ENCODE data around the gene HMCN1. TPM values are rescaled to one million over a fixed set of nuclear protein-coding genes. Genes with fewer than 3 reads are reported as not detected.

Gene HMCN1
- total RNA-seq, 1 experiment from 2014 or later = 0.23 TPM

DNA sequence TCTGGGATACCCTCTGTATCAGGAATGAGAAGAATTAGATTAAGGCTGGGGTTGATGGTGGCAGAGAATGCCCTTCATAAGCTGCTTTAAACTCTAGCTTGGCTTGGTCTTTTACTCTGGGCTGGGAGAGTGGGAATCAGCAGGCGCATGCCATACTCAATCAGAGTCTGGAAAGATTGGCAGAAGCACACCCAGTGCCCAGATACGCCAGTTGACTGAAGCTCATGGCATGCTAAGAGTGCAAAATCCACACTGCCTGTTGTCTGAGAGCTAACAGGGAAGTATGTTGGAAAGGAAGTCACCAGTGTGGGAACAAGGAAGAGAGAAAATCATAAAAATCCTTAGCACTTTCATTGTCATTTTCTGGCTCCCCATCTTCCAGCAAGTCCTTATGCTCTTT is 53.0 kb downstream of the HMCN1 start:
- CTCF ChIA-PET = no interaction called here
- no peaks in the 10 kb centered on the region for H3K36me3 ChIP-seq (ENCODE audit: control insufficient read depth, insufficient read depth, low read length)
- H3K4me1 ChIP-seq (ENCODE audit: control insufficient read depth, insufficient read depth, low read length) = no peaks in the 10 kb centered on the region
- no peak overlapping the region for H3K4me3 ChIP-seq (ENCODE audit: low read depth in 2 of 2, low read length in 2 of 2)
- H3K9me3 ChIP-seq (ENCODE audit: control insufficient read depth, insufficient read depth, low read depth, low read length) = no peaks in the 10 kb centered on the region
- ATAC-seq (no peak), DNase-seq (ENCODE audit: low read depth, low spot score) (no peak)
- intact Hi-C loops (cut with micrococcal nuclease; ENCODE audit: unreplicated experiment) = no loop called here
- H3K27me3 ChIP-seq (ENCODE audit: control insufficient read depth, insufficient read depth, low read length) = no peaks in the 10 kb centered on the region
- no TSS peak for BruUV-seq (replicated peaks)
- TF ChIP-seq SIN3A (IDR thresholded peaks at IDR 0.05; ENCODE audit: borderline replicate concordance, insufficient read depth, low read depth, low read length) (no peak), TCF7L2 (IDR thresholded peaks at IDR 0.05; ENCODE audit: low read depth, low read length) (no peak), REST (IDR thresholded peaks at IDR 0.05; ENCODE audit: insufficient read depth in 1 of 2, low read depth in 2 of 2, low read length in 1 of 2) (no peak), POLR2AphosphoS5 (IDR thresholded peaks at IDR 0.05; ENCODE audit: low read depth, low read length) (no peak)
- TF ChIP-seq, protein P1, sequence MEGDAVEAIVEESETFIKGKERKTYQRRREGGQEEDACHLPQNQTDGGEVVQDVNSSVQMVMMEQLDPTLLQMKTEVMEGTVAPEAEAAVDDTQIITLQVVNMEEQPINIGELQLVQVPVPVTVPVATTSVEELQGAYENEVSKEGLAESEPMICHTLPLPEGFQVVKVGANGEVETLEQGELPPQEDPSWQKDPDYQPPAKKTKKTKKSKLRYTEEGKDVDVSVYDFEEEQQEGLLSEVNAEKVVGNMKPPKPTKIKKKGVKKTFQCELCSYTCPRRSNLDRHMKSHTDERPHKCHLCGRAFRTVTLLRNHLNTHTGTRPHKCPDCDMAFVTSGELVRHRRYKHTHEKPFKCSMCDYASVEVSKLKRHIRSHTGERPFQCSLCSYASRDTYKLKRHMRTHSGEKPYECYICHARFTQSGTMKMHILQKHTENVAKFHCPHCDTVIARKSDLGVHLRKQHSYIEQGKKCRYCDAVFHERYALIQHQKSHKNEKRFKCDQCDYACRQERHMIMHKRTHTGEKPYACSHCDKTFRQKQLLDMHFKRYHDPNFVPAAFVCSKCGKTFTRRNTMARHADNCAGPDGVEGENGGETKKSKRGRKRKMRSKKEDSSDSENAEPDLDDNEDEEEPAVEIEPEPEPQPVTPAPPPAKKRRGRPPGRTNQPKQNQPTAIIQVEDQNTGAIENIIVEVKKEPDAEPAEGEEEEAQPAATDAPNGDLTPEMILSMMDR (IDR thresholded peaks at IDR 0.05) = no peak
- in situ Hi-C loops (cut with HindIII; ENCODE audit: low pct_unique_long_range_greater_than_20kb, low sequenced_read_pairs) = no loop called here
- POLR2A ChIA-PET = no interaction called here
- H3K27ac ChIP-seq (ENCODE audit: low read length) = no peak overlapping the region

DNA sequence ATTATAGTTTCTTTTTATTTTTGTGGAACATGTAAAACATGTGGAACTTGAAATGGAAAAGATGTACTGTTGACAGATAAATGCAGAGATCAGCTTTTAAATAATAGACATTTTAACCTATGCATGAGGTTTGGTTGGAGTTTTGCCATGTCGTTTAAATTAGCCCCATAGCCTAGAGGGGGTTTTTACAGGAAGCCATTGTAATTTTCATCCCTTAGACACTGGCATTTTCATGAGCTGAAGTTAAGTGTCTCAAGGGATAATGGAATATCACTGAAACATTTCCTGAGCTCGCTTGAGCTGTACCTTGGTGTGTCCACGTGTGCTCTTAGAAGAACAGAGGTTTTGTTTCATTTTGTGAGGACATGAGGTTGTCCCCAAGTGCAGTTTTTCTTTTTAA is 54.2 kb downstream of the HMCN1 start:
- ATAC-seq = no peak
- CTCF ChIA-PET = no interaction called here

More for the DNA sequence above, 54.2 kb downstream of the HMCN1 start:
- BruUV-seq (replicated peaks) = no TSS peak
- Histone ChIP-seq H3K4me3 (ENCODE audit: low read depth in 2 of 2, low read length in 2 of 2) (no peak overlapping the region), H3K27me3 (ENCODE audit: control insufficient read depth, insufficient read depth, low read length) (no peaks in the 10 kb centered on the region), H3K4me1 (ENCODE audit: control insufficient read depth, insufficient read depth, low read length) (no peaks in the 10 kb centered on the region), H3K36me3 (ENCODE audit: control insufficient read depth, insufficient read depth, low read length) (no peaks in the 10 kb centered on the region), H3K9me3 (ENCODE audit: control insufficient read depth, insufficient read depth, low read depth, low read length) (no peaks in the 10 kb centered on the region), H3K27ac (ENCODE audit: low read length) (no peak overlapping the region)
- intact Hi-C loops (cut with micrococcal nuclease; ENCODE audit: unreplicated experiment) (no loop called here), in situ Hi-C loops (cut with HindIII; ENCODE audit: low pct_unique_long_range_greater_than_20kb, low sequenced_read_pairs) (no loop called here)
- POLR2A ChIA-PET = no interaction called here
- TF ChIP-seq REST (IDR thresholded peaks at IDR 0.05; ENCODE audit: insufficient read depth in 1 of 2, low read depth in 2 of 2, low read length in 1 of 2) (no peak), TCF7L2 (IDR thresholded peaks at IDR 0.05; ENCODE audit: low read depth, low read length) (no peak), POLR2AphosphoS5 (IDR thresholded peaks at IDR 0.05; ENCODE audit: low read depth, low read length) (no peak), SIN3A (IDR thresholded peaks at IDR 0.05; ENCODE audit: borderline replicate concordance, insufficient read depth, low read depth, low read length) (no peak)
- TF ChIP-seq, protein P1 (IDR thresholded peaks at IDR 0.05) = no peak
- DNase-seq (ENCODE audit: low read depth, low spot score) = no peak

All from Panc1 (cell line).